Psoas muscle (tissue), 8 donors: ENCODE measurements around the gene OR5P2. TPM values are rescaled to one million over a fixed set of nuclear protein-coding genes. Genes with fewer than 3 reads are reported as not detected.
"Not testable (repeated sequence)": the region's sequence is repeated elsewhere in the genome, so short reads cannot be mapped to it uniquely, and the experiment has no call there.

Experiments used
- ATAC-seq, 4 donors: fragments of 200-7000 bp; cut with Tn5 transposase; one replicate each; pipeline ENCODE4 v1.9.1; 2020; ENCODE audit warnings: moderate library complexity in 3 of 4, mild to moderate bottlenecking in 2 of 4
- DNase-seq, 2 donors: peaks; one replicate each; pipeline ENCODE4 v3.0.0-alpha.2; 2020
- H3K27ac ChIP-seq: fragments of 200-600 bp; one replicate; pipeline ENCODE4 v1.8.0; 2022
- H3K27me3 ChIP-seq, 3 donors: fragments of 200-600 bp in 1 of 3; one replicate each; pipeline versions ENCODE4 v1.6.1 to v1.8.0; 2013 to 2022; ENCODE audit warnings: low read length in 2 of 3, mild to moderate bottlenecking in 2 of 3, moderate library complexity in 1 of 3; ENCODE audit not compliant: insufficient read depth in 3 of 3
- H3K36me3 ChIP-seq, 2 donors: fragments of 200-600 bp in 1 of 2; one replicate each; pipeline versions ENCODE4 v1.6.1 to v1.8.0; 2013 to 2022; ENCODE audit warnings: low read depth in 1 of 2, mild to moderate bottlenecking in 1 of 2, moderate library complexity in 1 of 2; ENCODE audit not compliant: insufficient read depth in 1 of 2
- H3K4me1 ChIP-seq: fragments of 200-600 bp; one replicate; pipeline ENCODE4 v1.8.0; 2022
- H3K4me3 ChIP-seq: fragments of 200-600 bp; one replicate; pipeline ENCODE4 v1.8.0; 2022; ENCODE audit warnings: mild to moderate bottlenecking
- H3K9me3 ChIP-seq: fragments of 200-600 bp; one replicate; pipeline ENCODE4 v1.8.0; 2022
- WGBS, 3 donors: extraction: QIAGEN DNeasy Blood & Tissue Kit; methylation state at CpG; one replicate each; pipeline versions ENCODE4 v1.1.6 to v1.1.7; 2013; 5-methylcytosine and 5-hydroxymethylcytosine counted together
- intact Hi-C, 2 donors: fragments of 100-400 bp; cut with DNase I; formaldehyde crosslinking; loops; one replicate each; pipeline versions ENCODE4 v1.11.0 to v1.14.2; 2022
- polyA plus RNA-seq, 3 donors: library from polyadenylated mRNA; stranded (reverse); fragments of 200-250 nt; gene quantifications; one replicate each; pipeline ENCODE4 v1.2.3, GENCODE V29; 2013
- total RNA-seq, 4 donors: library from RNA; stranded (reverse); fragmentation: NEBNext Ultra II Directional in 2 of 4; extraction: Animal tissue kit (Norgen Biotek cat#: 25700) in 2 of 4; gene quantifications; one replicate each; pipeline versions ENCODE4 v1.2.1 to v1.2.4, GENCODE V29; 2021 to 2023
- TF ChIP-seq, protein P1 (sequence below): fragments of 200-600 bp; IDR thresholded peaks from one replicate; pipeline ENCODE4 v1.8.0; 2022; ENCODE audit warnings: antibody characterized with exemption
- donor health status: healthy with polysubstance abuse.
- donor health status: DM: no; HTN: no; CAD: no; lungs with moderate emphysema.
- donor health status: Bipolar disorder and iron deficiency.
- donor health status: healthy.
- donor health status: DM: yes; HTN: yes; CAD: no.
- donor health status: DM: no; HTN: no; CAD: no.
- donor health status: DM: no; HTN: no; CAD: no.
- donor health status: DM: yes; HTN: yes; CAD: no.

Gene OR5P2
- total and polyA plus RNA-seq, 7 donors = not detected

DNA sequence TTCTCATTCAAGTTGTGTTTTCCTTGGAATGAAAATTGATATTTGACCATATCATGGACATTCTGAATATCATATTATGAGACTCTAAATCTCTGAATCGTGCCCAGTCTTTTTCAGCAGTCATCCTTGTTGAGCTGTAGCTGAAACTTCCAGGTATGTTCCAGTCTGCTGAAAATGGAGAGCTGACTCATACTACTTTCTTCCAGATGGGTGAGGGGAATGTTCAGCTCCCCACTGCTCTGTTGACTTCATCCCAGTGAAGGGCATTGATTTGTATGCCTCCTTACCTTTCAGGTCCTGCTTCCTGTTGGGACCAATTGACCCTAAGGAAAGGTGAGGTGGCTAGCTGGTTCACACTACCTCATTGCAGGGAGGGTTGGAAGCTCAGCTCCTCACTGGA is 3.5 kb downstream of the OR5P2 start:
- 15 to 20% (median 16%) methylated on average over 1 of the region's 1 CpG for WGBS, 3 donors
- H3K27ac ChIP-seq = no peak overlapping the region
- no peaks in the 10 kb centered on the region for H3K27me3 ChIP-seq
- H3K4me3 ChIP-seq = no peak overlapping the region
- no peaks in the 10 kb centered on the region for H3K36me3 ChIP-seq
- H3K4me1 ChIP-seq = no peaks in the 10 kb centered on the region
- H3K9me3 ChIP-seq = peaks cover 3% of the 10 kb centered on the region
- ATAC-seq (no peak), DNase-seq (no peak)
- intact Hi-C loops = no loop called here
- TF ChIP-seq, protein P1, sequence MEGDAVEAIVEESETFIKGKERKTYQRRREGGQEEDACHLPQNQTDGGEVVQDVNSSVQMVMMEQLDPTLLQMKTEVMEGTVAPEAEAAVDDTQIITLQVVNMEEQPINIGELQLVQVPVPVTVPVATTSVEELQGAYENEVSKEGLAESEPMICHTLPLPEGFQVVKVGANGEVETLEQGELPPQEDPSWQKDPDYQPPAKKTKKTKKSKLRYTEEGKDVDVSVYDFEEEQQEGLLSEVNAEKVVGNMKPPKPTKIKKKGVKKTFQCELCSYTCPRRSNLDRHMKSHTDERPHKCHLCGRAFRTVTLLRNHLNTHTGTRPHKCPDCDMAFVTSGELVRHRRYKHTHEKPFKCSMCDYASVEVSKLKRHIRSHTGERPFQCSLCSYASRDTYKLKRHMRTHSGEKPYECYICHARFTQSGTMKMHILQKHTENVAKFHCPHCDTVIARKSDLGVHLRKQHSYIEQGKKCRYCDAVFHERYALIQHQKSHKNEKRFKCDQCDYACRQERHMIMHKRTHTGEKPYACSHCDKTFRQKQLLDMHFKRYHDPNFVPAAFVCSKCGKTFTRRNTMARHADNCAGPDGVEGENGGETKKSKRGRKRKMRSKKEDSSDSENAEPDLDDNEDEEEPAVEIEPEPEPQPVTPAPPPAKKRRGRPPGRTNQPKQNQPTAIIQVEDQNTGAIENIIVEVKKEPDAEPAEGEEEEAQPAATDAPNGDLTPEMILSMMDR = no peak

DNA sequence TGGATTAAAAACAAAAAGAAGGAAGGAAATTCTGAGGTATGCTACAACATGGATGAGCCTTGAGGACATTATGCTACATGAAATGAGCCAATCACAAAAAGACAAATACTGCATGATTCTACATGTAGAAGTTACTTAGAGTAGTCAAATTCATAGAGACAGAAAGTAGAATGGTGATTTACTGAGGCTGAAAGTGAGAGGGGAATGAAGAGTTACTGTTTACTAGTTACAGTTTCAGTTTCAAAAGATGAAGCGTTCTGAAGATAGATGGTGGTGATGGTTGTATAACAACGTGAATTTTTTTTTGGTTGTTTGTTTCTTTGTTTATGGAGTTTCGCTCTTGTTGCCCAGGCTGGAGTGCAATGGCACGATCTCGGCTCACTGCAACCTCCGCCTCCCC is 9.5 kb downstream of the OR5P2 start:
- Histone ChIP-seq H3K4me3 (no peak overlapping the region), H3K9me3 (no peaks in the 10 kb centered on the region), H3K27me3 (no peaks in the 10 kb centered on the region), H3K27ac (no peak overlapping the region), H3K4me1 (no peaks in the 10 kb centered on the region), H3K36me3 (no peaks in the 10 kb centered on the region)
- TF ChIP-seq, protein P1 = no peak
- DNase-seq (no peak), ATAC-seq (no peak)
- 72 to 88% (median 78%) methylated on average over 6 of the region's 6 CpGs for WGBS, 3 donors
- intact Hi-C loops = no loop called here

DNA sequence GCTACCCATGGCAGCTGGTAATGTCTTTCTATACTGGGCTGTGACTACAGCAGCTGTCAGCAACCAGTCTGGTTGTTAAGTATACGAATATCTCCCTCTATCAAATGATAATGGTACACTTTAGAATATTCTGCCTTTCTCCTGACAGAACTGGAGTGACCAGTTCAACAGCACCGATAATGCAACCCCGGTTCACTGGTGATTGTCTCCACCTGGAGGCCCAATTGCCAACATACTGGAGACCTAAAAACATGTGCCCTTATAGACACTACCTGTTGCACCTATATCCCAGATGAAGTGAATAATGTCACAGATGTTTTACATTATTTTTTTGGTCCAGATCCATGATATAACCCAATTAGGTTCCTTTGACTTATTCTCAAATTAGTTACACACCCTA is 21.1 kb downstream of the OR5P2 start:
- Histone ChIP-seq H3K4me1 (no peaks in the 10 kb centered on the region), H3K36me3 (no peaks in the 10 kb centered on the region), H3K27me3 (no peaks in the 10 kb centered on the region), H3K4me3 (no peak overlapping the region), H3K27ac (no peak overlapping the region), H3K9me3 (no peaks in the 10 kb centered on the region)
- ATAC-seq (no peak), DNase-seq (no peak)
- TF ChIP-seq, protein P1 = no peak
- WGBS, 3 donors = 56 to 66% (median 64%) methylated on average over 3 of the region's 3 CpGs
- intact Hi-C loops = no loop called here

- H3K4me3 ChIP-seq, H3K27ac ChIP-seq, H3K36me3 ChIP-seq, DNase-seq, H3K9me3 ChIP-seq, H3K4me1 ChIP-seq, ATAC-seq, intact Hi-C loops, H3K27me3 ChIP-seq: not testable (repeated sequence)
- WGBS, 3 donors = 78 to 85% (median 83%) methylated on average over 10 of the region's 10 CpGs
These were observed 32.4 kb downstream of the OR5P2 start for GRCh38 chr11:7764301-7764700.

GRCh38 chr11:7759010-7759409 is 37.7 kb downstream of the OR5P2 start:
- Histone ChIP-seq H3K27ac (no peak overlapping the region), H3K4me3 (no peak overlapping the region), H3K4me1 (no peaks in the 10 kb centered on the region), H3K9me3 (no peaks in the 10 kb centered on the region), H3K27me3 (no peaks in the 10 kb centered on the region), H3K36me3 (no peaks in the 10 kb centered on the region)
- no peak for DNase-seq
- 79 to 81% (median 80%) methylated on average over 2 of the region's 2 CpGs for WGBS, 3 donors
- ATAC-seq = no peak
- intact Hi-C loops = no loop called here
- TF ChIP-seq, protein P1 = no peak
